GM18909 (cell line): ENCODE results near the gene MAGI2.
"Not testable (repeated sequence)": the region's sequence is repeated elsewhere in the genome, so short reads cannot be mapped to it uniquely, and the experiment has no call there.

Source experiments
- ATAC-seq: cut with Tn5 transposase; IDR thresholded peaks from one replicate; pipeline ENCODE4 v1.9.1; 2021; ENCODE audit warnings: mild to moderate bottlenecking; ENCODE audit not compliant: unreplicated experiment, poor library complexity

Gene MAGI2

GRCh38 chr7:78993341-78993740, 460.1 kb downstream of the MAGI2 start:
- no peak for ATAC-seq

- no peak for ATAC-seq
Measured at GRCh38 chr7:78985509-78985908, 468.0 kb downstream of the MAGI2 start.

- ATAC-seq, result no peak
Measured at GRCh38 chr7:78983483-78983882, 470.0 kb downstream of the MAGI2 start.

- ATAC-seq, result no peak
Measured at GRCh38 chr7:78970440-78970916, 483.0 kb downstream of the MAGI2 start.

GRCh38 chr7:78968951-78969350, 484.5 kb downstream of the MAGI2 start:
- ATAC-seq, result no peak

GRCh38 chr7:78967561-78967960, 485.9 kb downstream of the MAGI2 start:
- ATAC-seq, result not testable (repeated sequence)

GRCh38 chr7:78967046-78967445, 486.4 kb downstream of the MAGI2 start:
- no peak for ATAC-seq

- no peak for ATAC-seq
Measured at GRCh38 chr7:78959477-78959876, 494.0 kb downstream of the MAGI2 start.

- no peak for ATAC-seq
Measured at GRCh38 chr7:78955329-78955728, 498.1 kb downstream of the MAGI2 start.

GRCh38 chr7:78953726-78954363, 499.6 kb downstream of the MAGI2 start:
- ATAC-seq, result no peak

- ATAC-seq, result no peak
Measured at GRCh38 chr7:78953090-78953489, 500.4 kb downstream of the MAGI2 start.

GRCh38 chr7:78939669-78940068, 513.8 kb downstream of the MAGI2 start:
- no peak for ATAC-seq

GRCh38 chr7:78924581-78924980, 528.9 kb downstream of the MAGI2 start:
- no peak for ATAC-seq

- ATAC-seq, result no peak
Measured at GRCh38 chr7:78912781-78913180, 540.7 kb downstream of the MAGI2 start.

- ATAC-seq, result no peak
Measured at GRCh38 chr7:78906735-78907134, 546.7 kb downstream of the MAGI2 start.

- no peak for ATAC-seq
Measured at GRCh38 chr7:78905436-78905835, 548.0 kb downstream of the MAGI2 start.

GRCh38 chr7:78904983-78905382, 548.5 kb downstream of the MAGI2 start:
- no peak for ATAC-seq

- no peak for ATAC-seq
Measured at GRCh38 chr7:78901566-78901965, 551.9 kb downstream of the MAGI2 start.

- ATAC-seq, result no peak
Measured at GRCh38 chr7:78900806-78901205, 552.7 kb downstream of the MAGI2 start.

- no peak for ATAC-seq
Measured at GRCh38 chr7:78895393-78895792, 558.1 kb downstream of the MAGI2 start.

- no peak for ATAC-seq
Measured at GRCh38 chr7:78879206-78879605, 574.3 kb downstream of the MAGI2 start.

GRCh38 chr7:78873117-78873516, 580.4 kb downstream of the MAGI2 start:
- ATAC-seq, result no peak

GRCh38 chr7:78864339-78864738, 589.1 kb downstream of the MAGI2 start:
- ATAC-seq, result no peak
